Right atrium auricular region (tissue), 2 donors: ENCODE results near the gene AGXT. TPM values are rescaled to one million over a fixed set of nuclear protein-coding genes. Genes with fewer than 3 reads are reported as not detected.

Experiments
- DNase-seq: peaks from one replicate; pipeline ENCODE4 v3.0.0-alpha.2; 2019; ENCODE audit warnings: low spot score
- H3K27ac ChIP-seq, 2 donors: fragments of 200-600 bp; sonication (generic); 1 replicate in 1 of 2; 2 replicates in 1 of 2; pipeline ENCODE4 v1.5.1; 2016 to 2019
- H3K27me3 ChIP-seq, 2 donors: fragments of 200-600 bp; sonication (generic); one replicate each; pipeline versions ENCODE4 v1.5.1 to v1.6.0; 2017 to 2019
- H3K36me3 ChIP-seq: fragments of 200-600 bp; sonication (generic); one replicate; pipeline ENCODE4 v1.5.1; 2016
- H3K4me1 ChIP-seq, 2 donors: fragments of 200-600 bp; sonication (generic); one replicate each; pipeline versions ENCODE4 v1.5.1 to v1.6.0; 2017 to 2019
- H3K4me3 ChIP-seq, 2 donors: fragments of 200-600 bp; sonication (generic); 1 replicate in 1 of 2; 2 replicates in 1 of 2; pipeline ENCODE4 v1.5.1; 2017 to 2019; ENCODE audit warnings: mild to moderate bottlenecking in 1 of 2, moderate library complexity in 1 of 2
- H3K9me3 ChIP-seq, 2 donors: fragments of 200-600 bp; sonication (generic); one replicate each; pipeline ENCODE4 v1.5.1; 2019
- CTCF ChIP-seq, 2 donors: fragments of 200-600 bp; sonication (generic); IDR thresholded peaks; one replicate each; pipeline ENCODE4 v1.5.1; 2019; ENCODE audit warnings: antibody characterized with exemption in 2 of 2
- total RNA-seq, 2 donors: library from RNA; depleted of rRNA; stranded (reverse); fragments of >200 nt; gene quantifications; one replicate each; pipeline ENCODE4 v1.1.0, GENCODE V29; 2016

Gene AGXT
- total RNA-seq, 2 donors from 2014 or later = not detected

GRCh38 chr2:240912878-240913809 lies 44.5 kb downstream of the AGXT start:
- DNase-seq = no peak
- Histone ChIP-seq H3K27ac (peak overlapping the region in 1 of 2 donors; percentile 35), H3K9me3 (no peaks in the 10 kb centered on the region), H3K4me3 (no peak overlapping the region), H3K27me3 (peaks cover 0 to 4% of the 10 kb centered on the region in 2 donors), H3K36me3 (no peaks in the 10 kb centered on the region), H3K4me1 (peaks cover 0 to 51% of the 10 kb centered on the region in 2 donors)
- no peak for TF ChIP-seq CTCF (IDR thresholded peaks at IDR 0.05)

GRCh38 chr2:240913810-240914644 lies 45.4 kb downstream of the AGXT start:
- TF ChIP-seq CTCF (IDR thresholded peaks at IDR 0.05) = peak; percentile 77 to 94
- Histone ChIP-seq H3K36me3 (no peaks in the 10 kb centered on the region), H3K27me3 (peaks cover 0 to 4% of the 10 kb centered on the region in 2 donors), H3K9me3 (no peaks in the 10 kb centered on the region), H3K4me3 (peak overlapping the region in 1 of 2 donors; percentile 1), H3K27ac (peak overlapping the region in 1 of 2 donors; percentile 35), H3K4me1 (peaks cover 0 to 51% of the 10 kb centered on the region in 2 donors)
- peak; percentile 82 for DNase-seq

GRCh38 chr2:240914645-240915525 lies 46.3 kb downstream of the AGXT start:
- H3K27ac ChIP-seq = no peak overlapping the region

GRCh38 chr2:240915526-240916341 lies 47.1 kb downstream of the AGXT start:
- H3K36me3 ChIP-seq = no peaks in the 10 kb centered on the region
- no peak for DNase-seq
- no peak for TF ChIP-seq CTCF (IDR thresholded peaks at IDR 0.05)
- peaks cover 0 to 4% of the 10 kb centered on the region in 2 donors for H3K27me3 ChIP-seq
- H3K4me1 ChIP-seq = peaks cover 0 to 51% of the 10 kb centered on the region in 2 donors
- no peaks in the 10 kb centered on the region for H3K9me3 ChIP-seq
- H3K27ac ChIP-seq = no peak overlapping the region
- H3K4me3 ChIP-seq = peak overlapping the region in 1 of 2 donors; percentile 13

More at GRCh38 chr2:240914645-240915525, 46.3 kb downstream of the AGXT start:
- no peaks in the 10 kb centered on the region for H3K9me3 ChIP-seq
- peak in 1 of 2 donors; percentile 40 for TF ChIP-seq CTCF (IDR thresholded peaks at IDR 0.05)
- H3K4me1 ChIP-seq = peaks cover 0 to 51% of the 10 kb centered on the region in 2 donors
- DNase-seq = no peak
- H3K27me3 ChIP-seq = peaks cover 0 to 4% of the 10 kb centered on the region in 2 donors
- H3K36me3 ChIP-seq = no peaks in the 10 kb centered on the region
- no peak overlapping the region for H3K4me3 ChIP-seq
